GM19193 (cell line): ENCODE measurements around the gene ARFGEF2.
A peak's percentile ranks its signal among the peaks of the same experiment; 100 is the strongest.

ENCODE experiments used
- POLR2A ChIP-seq: IDR thresholded peaks from 4 replicates; pipeline ENCODE4 v1.6.1; 2011; ENCODE audit not compliant: insufficient read depth, insufficient read length; ENCODE audit errors: extremely low read depth

The ARFGEF2 gene

GRCh38 chr20:48921168-48921882 is at the start of gene ARFGEF2:
ARFGEF2 (plus strand) TSS chr20:48921711; CDS start chr20:48921890, 179 bp downstream.
- TF ChIP-seq POLR2A: peak; percentile 96

- TF ChIP-seq POLR2A: no peak
Observed at GRCh38 chr20:48875233-48875913, 46.1 kb upstream of the ARFGEF2 start.

GRCh38 chr20:48875914-48876240 is 45.6 kb upstream of the ARFGEF2 start:
- no peak for TF ChIP-seq POLR2A

GRCh38 chr20:48877304-48877703 is 44.2 kb upstream of the ARFGEF2 start:
- no peak for TF ChIP-seq POLR2A

- no peak for TF ChIP-seq POLR2A
Observed at GRCh38 chr20:48878534-48879248, 42.8 kb upstream of the ARFGEF2 start.

- no peak for TF ChIP-seq POLR2A
Observed at GRCh38 chr20:48879612-48880245, 41.8 kb upstream of the ARFGEF2 start.

- no peak for TF ChIP-seq POLR2A
Observed at GRCh38 chr20:48880331-48880730, 41.2 kb upstream of the ARFGEF2 start.

GRCh38 chr20:48880981-48881657 is 40.4 kb upstream of the ARFGEF2 start:
- TF ChIP-seq POLR2A: no peak

GRCh38 chr20:48885237-48885636 is 36.3 kb upstream of the ARFGEF2 start:
- no peak for TF ChIP-seq POLR2A

GRCh38 chr20:48886194-48886593 is 35.3 kb upstream of the ARFGEF2 start:
- TF ChIP-seq POLR2A: no peak

GRCh38 chr20:48886811-48887210 is 34.7 kb upstream of the ARFGEF2 start:
- TF ChIP-seq POLR2A: no peak

GRCh38 chr20:48889140-48889790 is 32.2 kb upstream of the ARFGEF2 start:
- no peak for TF ChIP-seq POLR2A

- no peak for TF ChIP-seq POLR2A
Observed at GRCh38 chr20:48891235-48892048, 30.1 kb upstream of the ARFGEF2 start.
